GM19438 (cell line): ENCODE measurements around the gene MARCHF10.

ENCODE experiments used
- ATAC-seq: cut with Tn5 transposase; IDR thresholded peaks from one replicate; pipeline ENCODE4 v1.9.1; 2021; ENCODE audit warnings: low read depth; ENCODE audit not compliant: unreplicated experiment

MARCHF10 gene

DNA sequence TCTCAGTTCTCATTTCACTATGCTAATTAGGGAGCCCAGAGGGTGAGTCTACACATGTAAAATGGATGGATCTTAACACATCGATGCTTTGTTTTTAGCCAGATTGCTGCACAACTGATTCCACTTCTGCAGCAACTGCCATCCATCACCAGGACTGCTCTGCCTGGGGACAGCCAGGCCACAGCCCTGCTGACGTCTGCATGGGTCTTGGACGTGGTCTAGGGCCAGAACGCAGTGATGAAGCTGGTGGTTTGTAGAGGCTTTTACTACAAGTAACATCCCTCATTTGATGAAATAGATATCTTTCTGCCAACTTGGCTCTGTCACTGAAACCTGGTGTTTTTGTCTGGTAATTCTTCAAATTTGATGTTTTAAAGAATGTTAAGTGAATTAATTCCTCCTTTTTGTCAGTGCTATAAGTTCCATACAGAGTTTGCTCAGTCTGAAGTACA, 50.6 kb downstream of the MARCHF10 start:
- no peak for ATAC-seq

DNA sequence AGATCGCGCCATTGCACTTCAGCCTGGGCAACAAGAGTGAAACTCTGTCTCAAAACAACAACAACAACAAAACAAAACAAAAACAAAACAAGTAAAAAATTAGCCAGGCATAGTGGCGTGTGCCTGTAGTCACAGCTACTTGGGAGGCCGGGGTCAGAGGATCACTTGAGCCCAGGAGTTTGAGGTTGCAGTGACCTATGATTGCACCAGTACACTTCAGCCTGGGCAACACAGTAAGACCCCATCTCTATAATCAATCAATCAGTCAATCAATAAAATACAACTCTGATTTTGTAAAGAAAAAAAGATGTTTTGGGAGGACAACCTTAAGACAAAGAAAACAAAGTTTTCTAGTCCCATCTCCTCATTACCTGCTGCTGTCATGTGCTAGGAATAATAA, 51.9 kb downstream of the MARCHF10 start:
- ATAC-seq, result no peak

- no peak for ATAC-seq
These were observed 52.8 kb downstream of the MARCHF10 start for GRCh38 chr17:62755141-62755851.

DNA sequence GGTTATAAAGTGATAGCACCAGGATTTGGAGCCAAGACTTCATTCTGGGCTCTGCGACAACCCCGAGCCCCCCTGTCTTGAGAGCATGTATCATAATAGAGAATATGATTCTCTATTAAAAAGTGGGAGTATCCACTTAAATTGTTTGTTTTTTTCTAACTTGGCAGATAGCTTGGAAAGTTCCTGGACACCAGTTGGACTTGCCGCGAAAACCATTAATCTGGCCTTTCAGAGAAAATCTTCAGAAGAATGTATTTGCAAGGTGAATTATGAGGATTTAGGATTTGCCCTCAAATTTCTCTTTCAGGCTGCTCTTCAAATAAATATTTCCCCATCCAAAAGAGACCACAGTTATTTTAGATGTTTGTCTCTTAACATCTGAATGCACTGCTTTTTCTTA, 53.5 kb downstream of the MARCHF10 start:
- ATAC-seq, result no peak

DNA sequence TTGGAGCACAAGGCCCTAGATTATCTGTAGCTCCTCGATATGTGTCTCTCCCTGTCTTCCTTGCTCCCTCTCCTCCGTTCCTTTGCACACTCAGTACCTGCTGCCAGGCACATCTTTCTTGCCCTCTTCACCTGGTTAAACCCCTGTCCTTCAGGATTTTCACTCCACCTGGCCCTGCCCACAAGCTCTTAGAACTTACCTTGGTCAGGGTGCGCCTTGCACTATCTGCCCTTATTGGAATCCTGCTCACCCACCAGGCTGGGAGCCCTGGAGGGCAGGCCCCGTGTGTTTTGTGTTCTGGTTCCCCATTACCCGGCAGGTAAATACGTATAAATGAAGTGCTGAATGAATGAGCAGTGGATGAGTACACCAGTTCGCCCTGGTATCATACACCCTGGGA, 54.6 kb downstream of the MARCHF10 start:
- no peak for ATAC-seq

DNA sequence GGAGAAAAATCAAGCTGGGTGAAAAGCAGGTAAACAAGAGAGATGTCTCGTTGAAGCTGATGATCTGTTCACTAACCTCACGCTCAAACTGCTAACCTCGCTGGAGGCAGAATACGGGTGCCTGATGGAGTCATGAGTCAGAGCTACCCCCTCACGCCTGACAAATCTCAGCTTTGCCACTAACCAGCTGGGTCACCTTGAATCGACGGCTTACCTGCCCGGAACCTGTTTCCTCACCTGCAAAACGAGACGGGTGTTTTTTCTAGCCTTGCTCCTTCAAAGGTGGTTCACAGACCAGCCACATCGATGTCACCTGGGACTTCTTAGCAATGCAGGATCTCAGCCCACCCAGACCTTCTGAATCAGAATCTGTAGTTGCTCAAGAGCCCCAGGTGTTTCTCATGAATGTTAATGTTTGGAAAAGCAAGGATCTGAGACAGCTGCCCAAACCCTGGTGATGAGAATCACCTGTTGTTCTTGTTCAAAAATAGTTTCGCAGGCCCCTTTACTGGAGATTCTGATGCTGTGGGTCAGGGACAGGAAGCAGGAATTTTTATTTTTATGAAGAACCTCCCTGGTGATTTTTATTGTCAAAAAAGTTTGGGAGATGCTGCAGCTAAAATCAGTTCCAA, 56.9 kb downstream of the MARCHF10 start:
- ATAC-seq, result no peak

- ATAC-seq, result no peak
These were observed 57.5 kb downstream of the MARCHF10 start for GRCh38 chr17:62750631-62751051.

DNA sequence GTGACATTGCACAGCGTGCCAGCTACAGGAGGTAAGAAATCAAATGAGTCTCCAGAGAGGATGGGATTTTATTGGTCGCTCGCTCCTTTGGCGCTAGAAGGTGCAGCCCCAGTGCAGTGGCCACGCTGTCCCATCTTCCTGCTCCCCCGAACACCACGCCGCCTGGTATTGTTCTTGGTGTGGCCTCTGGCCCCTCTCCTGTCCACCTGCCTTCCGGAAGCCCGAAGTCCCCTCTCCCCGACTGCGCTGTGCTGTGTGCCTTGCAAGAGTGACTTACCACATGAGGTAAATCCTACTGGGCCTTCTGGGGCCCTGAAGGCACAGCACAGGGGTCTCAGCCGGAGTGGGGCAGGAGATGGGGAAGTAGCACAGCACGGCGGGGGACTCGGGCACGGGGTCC, 58.2 kb downstream of the MARCHF10 start:
- no peak for ATAC-seq

GRCh38 chr17:62746941-62747340, 61.2 kb downstream of the MARCHF10 start:
- no peak for ATAC-seq

DNA sequence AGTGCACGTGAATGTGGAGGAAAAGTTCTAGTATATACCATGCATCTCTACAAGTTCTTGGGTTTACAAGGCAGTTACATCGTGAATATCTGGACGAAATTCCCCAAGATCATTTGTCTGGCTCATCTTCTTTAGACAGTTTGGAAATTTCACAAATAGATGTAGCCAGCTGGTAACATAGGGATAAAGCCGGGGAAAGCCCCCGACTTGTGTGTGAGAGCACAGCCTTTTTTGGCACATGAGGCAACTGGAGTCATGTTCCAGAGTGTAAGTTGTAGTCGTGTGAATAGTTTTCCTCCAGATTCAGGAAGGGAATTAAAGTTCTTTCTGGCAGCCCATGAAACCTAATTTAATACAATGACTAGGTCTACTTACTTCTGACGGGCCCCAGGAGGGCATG, 62.3 kb downstream of the MARCHF10 start:
- no peak for ATAC-seq

GRCh38 chr17:62744259-62744658, 63.9 kb downstream of the MARCHF10 start:
- no peak for ATAC-seq

GRCh38 chr17:62741290-62741689, 66.8 kb downstream of the MARCHF10 start:
- ATAC-seq, result no peak

DNA sequence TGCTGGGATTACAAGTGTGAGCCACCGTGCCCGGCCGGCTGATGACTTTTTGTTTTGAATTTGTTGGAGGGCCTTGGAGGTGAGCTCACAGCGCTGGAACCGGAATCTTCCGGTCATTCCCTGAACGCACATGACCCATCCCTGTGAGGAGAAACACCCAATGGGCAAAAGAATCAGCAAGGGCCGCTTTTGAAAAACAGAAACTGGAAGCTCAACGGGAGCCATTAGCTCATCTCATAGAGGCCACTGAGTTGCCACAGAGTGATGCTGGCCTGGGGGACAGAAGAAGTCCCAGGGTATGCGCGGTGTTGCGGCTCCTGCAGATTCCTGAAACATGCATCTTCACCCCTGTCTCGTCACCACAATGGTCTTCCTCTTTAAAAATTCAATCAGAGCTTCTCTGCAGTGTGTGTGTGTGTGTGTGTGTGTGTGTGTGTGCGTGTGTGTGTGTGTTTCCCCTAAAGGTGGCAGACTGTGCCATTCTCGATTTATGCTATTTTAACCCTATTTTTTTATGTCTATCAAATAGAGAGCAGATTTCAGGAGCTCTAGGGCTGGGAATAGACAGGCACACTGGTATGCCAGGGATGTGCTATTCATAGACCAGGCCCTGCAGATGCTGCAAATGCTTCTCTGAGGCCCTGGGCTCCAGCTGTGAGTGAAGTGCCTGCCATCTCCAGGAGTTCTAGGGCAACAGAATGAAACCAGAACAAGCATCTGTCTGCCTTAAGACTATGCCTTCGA, 68.3 kb downstream of the MARCHF10 start:
- no peak for ATAC-seq

DNA sequence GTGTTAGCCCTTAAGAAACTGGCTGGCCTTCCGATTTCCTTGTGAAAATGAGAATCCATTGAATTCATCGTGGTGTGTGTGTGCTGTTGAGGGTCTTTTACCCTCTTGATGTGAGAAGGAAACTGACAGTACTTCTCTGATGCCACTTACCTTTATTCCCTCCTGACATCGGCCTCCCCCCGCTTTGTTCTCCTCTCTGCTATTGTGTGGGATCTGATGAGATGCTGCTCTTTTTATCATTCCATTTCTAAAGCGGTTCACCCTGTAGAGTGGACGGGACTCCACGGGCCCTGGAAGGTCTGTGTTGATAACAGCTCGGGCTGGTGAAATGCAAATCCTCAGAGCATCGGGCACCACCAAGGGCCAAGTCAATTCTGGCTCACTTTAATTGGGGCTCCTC, 69.8 kb downstream of the MARCHF10 start:
- ATAC-seq, result no peak

GRCh38 chr17:62737513-62737912, 70.6 kb downstream of the MARCHF10 start:
- ATAC-seq, result no peak

- no peak for ATAC-seq
These were observed 73.0 kb downstream of the MARCHF10 start for GRCh38 chr17:62735044-62735651.

DNA sequence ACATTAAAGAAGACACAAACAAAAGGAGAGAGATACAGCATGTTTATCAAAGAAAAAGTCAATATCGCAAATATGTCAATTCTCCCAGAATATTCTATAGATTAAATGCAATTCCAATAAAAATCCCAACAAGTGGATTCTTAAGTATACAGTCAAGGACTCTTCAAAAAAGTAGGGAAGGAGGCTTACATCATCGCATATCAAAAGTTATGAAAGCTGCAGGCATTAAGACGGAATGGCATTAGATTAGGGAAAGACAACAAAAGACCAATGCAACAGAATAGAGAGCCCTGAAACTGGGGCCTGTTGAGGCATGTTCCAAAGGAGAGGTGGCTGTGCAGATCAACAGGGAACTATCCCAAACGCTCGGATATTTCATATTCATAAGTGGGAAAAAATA, 76.0 kb downstream of the MARCHF10 start:
- no peak for ATAC-seq

DNA sequence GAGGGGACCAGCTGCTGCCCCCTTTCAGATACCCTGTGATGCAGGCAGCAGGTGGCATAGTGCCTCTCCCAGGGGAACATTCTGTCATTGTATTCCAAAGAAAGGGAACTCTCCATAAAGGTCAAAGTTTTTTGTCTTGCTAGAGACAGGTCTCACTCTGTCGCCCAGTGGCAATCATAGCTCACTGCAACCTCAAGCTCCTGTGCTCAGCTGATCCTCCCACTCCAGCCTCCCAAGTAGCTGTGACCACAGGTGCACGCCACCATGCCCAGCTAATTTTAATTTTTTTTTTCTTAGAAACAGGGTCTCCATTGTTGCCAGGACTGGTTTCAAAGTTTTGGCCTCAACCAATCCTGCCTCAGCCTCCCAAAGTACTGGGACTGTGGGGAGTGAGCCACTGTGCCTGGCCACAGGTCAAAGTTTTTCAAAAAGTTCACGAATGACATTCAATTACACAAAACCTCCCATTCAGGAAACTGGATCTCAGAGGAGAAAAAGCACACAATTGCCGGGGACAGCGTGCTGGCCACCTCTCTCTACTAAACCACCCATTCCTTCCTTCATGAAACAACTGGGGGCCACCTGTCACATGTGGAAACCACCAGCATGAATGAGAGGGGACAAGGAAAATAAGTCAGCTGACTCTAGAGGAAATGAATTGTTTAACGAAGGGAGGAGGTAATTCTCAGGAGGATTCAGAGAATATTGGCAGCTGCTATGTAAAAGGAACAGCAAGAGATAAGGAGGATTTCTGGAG, 80.0 kb downstream of the MARCHF10 start:
- ATAC-seq, result no peak

- ATAC-seq, result no peak
These were observed 82.3 kb downstream of the MARCHF10 start for GRCh38 chr17:62725791-62726249.

GRCh38 chr17:62724398-62725146, 83.5 kb downstream of the MARCHF10 start:
- peak; percentile 97 for ATAC-seq
